Forelimb muscle (tissue), 1 donor: ENCODE results near the gene CHDH. TPM values are rescaled to one million over a fixed set of nuclear protein-coding genes. Genes with fewer than 3 reads are reported as not detected.

Experiments
- DNase-seq: peaks from one replicate; pipeline ENCODE4 v3.0.0-alpha.2; 2013; ENCODE audit warnings: low read depth
- polyA plus RNA-seq: library from polyadenylated mRNA; unstranded; fragments of 120-200 nt; gene quantifications from one replicate; pipeline ENCODE4 v1.2.1, GENCODE V29; 2013; ENCODE audit not compliant: insufficient read length

CHDH gene
- polyA plus RNA-seq, 1 donor, result 1.00 TPM

DNA sequence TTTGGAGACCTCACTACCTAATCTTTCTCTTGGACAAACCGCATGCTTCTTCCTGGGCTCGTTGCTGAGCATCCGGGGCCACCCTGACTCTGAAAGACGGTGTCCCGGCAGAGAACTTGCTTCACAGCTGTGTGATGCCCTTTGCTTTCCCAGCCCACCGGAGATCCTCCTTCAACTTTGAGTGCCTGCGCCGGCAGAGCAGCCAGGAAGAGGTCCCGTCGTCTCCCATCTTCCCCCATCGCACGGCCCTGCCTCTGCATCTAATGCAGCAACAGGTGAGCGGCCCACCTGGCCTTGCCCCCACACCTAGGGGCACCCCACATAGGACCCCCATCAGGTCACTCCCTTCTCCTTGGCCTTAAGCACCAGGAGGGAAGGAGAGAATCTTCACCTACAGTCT, 37.7 kb downstream of the CHDH start:
- DNase-seq, result no peak

GRCh38 chr3:53807117-53807810, 39.0 kb downstream of the CHDH start:
- DNase-seq, result no peak

DNA sequence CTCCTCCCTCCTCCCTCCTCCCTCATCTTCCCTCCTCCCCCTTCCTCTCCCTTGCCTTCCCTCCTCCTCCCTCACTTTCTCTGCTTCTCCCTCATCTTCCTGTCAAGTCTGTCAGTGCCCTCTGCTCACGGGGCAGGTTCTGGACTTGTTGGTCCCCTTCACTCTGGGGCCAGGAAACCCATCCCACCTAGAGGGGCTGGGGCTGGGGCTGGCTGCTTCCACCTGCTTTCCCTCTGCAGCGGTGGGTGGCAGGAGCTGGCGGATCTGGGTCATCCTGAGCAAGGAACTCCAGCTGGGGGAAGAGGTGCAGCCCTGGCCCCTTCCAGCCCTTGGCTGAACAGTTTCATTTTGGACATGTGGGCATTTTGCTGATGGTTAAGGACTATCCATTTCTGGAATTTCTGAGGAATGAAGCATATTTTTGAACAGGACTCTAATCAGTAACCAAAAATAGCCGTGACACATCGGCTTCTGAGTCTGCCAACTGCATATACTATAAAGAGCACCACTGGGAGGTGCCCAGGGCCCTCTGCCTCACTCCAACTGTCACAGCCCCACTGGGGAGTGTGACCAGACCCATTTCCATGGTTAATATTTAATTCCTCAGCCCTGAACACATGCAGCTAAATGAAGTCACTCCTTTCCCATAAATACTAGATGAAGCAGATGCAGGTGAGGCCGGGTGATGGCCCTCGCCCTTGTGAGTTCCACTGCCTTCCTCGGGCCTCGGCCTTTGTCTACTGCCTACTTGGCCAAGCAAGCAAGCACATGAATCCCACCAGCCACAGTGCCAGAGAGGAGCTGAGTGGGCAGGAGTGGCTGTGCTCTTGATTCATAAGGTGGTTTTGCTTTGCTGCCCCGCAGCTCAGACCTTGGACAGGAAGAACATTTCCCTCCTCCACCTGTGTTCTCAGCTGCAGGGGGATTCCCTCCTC, 39.8 kb downstream of the CHDH start:
- DNase-seq, result no peak

- no peak for DNase-seq
Observed at GRCh38 chr3:53805463-53806159, 40.6 kb downstream of the CHDH start.

- DNase-seq, result no peak
Observed at GRCh38 chr3:53804697-53805462, 41.3 kb downstream of the CHDH start.

GRCh38 chr3:53803816-53804695, 42.2 kb downstream of the CHDH start:
- no peak for DNase-seq

DNA sequence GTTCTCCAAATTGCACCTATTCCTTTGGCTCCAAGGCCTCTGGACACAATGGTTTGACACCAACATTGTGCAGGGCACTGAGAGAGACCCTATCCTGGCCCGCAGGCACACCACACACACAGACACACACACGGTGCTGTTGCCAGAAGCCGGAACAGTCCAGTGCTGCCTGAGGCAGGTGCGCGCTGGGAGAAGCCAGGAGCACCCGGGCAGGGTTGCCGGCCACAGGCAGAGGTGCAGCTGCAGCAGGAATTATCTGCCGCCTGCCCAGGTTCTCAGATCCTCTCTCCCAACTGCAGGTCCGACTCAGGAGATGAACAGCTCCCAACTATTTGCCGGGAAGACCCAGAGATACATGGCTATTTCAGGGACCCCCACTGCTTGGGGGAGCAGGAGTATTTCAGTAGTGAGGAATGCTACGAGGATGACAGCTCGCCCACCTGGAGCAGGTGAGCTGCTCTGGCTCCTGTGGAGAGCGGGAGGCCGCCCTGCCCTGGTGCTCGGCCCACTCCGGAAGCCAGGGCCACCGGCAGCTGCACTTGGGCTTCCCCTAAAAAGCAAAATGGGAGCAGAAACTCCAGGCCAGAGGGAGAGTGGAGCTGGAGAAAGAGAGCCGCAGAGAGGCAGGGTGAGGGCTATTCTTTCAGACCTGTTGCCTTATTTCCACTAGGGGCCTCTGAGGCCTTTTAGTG, 42.9 kb downstream of the CHDH start:
- no peak for DNase-seq

- no peak for DNase-seq
Observed at GRCh38 chr3:53802256-53802880, 43.9 kb downstream of the CHDH start.

DNA sequence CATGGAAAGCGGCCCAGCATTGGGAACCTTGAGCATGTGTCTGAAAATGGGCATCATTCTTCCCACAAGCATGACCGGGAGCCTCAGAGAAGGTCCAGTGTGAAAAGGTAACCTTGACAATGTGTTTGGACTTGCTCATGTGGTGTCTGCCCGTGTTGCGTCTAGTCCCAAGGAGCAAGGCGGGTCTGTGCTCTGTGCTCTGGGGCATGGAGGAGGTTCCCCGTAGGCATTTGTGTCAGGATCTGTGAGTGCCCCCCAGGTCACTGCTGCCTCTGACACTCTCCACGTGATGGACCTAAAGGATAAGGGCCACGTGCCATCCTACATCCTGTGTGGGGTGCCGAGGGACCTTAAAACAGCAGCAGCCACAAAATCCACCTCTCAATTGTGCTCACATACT, 44.9 kb downstream of the CHDH start:
- DNase-seq, result no peak

GRCh38 chr3:53800041-53800906, 45.9 kb downstream of the CHDH start:
- no peak for DNase-seq

DNA sequence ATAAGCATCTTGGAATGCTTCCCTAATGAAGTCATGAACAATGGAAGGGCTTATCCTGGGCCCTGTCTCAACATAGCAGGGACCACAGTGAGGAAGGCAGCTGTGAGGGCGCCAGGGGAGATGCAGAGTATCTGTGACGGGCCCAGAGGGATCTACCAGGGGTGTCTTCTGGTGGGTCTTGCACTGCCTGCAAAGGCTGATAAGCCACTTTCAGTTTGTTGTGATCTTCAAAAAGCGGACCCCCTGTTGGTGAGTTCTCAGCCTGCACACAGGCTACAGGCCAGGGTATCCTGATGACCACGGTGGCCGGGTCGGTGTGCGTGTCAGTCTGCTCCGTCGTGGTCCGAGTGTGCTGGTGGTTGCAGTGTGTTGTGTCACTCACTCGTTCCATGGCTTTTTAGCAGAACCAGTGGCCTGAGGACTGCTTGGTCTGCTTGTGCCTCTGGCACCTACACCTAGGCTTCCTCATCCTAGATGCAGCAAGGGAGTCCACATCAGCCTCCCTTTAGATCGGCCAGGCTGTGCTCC, 46.8 kb downstream of the CHDH start:
- no peak for DNase-seq

- no peak for DNase-seq
Observed at GRCh38 chr3:53798144-53798543, 48.1 kb downstream of the CHDH start.

DNA sequence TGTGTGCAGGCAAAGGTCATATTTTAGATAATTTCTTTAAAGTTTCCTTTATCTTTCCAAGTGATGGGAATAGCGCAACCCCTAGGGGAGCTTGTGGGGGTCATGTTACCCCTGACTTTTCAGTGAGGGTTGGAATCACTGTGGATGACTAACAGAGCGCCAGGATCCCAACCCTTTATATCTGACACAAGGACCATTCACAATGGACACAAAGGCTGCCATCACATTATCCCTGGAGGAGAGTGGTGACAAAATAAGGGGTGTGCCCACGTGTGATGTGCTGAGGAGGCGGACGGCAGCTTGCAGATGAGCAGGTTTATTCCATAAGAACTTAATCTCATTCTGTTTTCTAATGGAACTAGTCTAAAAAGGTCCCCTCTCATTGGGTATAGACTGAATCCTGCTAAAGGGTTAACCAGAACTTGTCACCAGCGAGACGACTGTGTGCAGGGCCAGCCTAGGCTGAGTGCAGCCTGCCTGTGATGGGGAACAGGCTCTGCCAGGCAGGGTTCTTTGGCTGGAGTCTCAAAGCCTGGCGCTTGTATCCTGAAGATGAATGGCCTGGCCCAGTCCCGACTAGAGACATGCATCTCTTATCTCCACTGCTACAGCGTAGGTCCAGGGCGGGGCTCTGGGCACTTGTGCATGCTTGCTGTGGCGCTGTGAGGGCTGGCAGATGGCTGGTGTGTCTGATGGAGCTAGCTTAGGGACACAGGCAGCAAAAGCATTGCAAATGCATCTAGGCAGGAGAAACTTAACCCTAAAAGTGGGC, 50.2 kb downstream of the CHDH start:
- no peak for DNase-seq

DNA sequence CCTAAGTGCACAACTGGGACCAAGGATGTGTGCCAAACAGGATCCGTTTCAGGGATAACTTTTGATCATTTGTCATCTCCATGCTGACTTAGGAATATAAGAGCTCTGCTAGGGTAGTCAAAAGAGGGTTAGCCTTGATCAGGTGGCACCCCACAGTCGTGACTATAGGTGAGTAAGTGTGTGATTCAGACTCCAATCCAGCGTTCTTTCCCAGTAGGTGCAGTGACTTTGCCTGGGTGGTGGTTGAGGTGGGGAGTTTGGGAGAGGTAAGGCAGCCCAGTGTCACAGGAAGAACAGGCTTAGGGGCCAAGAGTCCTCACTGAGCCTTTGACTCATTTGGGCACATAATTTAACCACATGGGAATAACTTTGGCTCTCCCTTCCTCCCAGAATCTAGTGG, 51.0 kb downstream of the CHDH start:
- no peak for DNase-seq

DNA sequence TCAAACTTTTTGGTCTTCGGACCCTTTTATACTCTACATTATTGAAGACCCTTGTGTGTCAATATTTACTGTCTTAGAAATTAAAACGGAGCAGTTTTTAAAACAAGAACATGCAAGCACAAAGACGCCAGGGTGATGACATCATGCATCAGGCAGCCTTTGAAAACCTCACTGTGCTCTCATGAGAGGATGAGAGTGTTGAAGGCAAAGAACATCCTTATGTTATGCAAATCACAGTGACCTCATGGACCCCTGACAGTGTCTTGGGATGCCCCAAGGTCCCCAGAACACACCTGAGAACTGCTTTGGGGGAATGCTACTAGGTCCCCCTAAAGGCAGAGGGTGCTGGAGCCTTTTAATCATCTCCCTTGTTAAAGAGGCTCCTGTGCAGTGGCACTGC, 51.6 kb downstream of the CHDH start:
- DNase-seq, result no peak

DNA sequence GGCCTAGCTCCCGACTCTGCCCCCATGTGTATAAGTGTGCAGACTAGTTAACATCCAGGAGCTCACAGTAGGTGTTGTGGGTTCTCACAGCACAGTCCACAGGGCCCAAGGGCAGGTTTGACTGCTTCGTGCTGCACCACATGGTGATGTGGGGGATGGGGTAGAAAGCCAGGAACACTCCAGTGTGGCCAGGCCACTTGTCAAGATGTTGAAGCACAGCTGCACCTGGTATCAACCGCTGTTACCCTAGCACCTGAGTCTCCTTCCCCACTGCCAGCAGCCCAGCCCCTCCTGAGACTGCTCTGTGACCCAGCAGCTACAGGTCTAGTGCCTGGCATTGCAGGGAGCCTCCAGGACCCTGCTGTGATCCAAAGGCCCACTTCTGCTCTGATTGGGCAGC, 53.4 kb downstream of the CHDH start:
- DNase-seq, result no peak

GRCh38 chr3:53791317-53791716, 54.9 kb downstream of the CHDH start:
- DNase-seq, result no peak

- DNase-seq, result no peak
Observed at GRCh38 chr3:53790470-53790869, 55.7 kb downstream of the CHDH start.
